Activated naive CD8-positive, alpha-beta T cell treated with anti-CD3 and anti-CD28 coated beads, Interleukin-2, amount 50 U/mL, for 16 hours (primary cell): ENCODE results near the gene FAAH2.
"Not testable (repeated sequence)": the region's sequence is repeated elsewhere in the genome, so short reads cannot be mapped to it uniquely, and the experiment has no call there.

ENCODE experiments used
- DNase-seq: peaks from one replicate; pipeline ENCODE4 v3.0.0-alpha.2; 2020; ENCODE audit warnings: low read depth, low spot score

Gene FAAH2, protein sequence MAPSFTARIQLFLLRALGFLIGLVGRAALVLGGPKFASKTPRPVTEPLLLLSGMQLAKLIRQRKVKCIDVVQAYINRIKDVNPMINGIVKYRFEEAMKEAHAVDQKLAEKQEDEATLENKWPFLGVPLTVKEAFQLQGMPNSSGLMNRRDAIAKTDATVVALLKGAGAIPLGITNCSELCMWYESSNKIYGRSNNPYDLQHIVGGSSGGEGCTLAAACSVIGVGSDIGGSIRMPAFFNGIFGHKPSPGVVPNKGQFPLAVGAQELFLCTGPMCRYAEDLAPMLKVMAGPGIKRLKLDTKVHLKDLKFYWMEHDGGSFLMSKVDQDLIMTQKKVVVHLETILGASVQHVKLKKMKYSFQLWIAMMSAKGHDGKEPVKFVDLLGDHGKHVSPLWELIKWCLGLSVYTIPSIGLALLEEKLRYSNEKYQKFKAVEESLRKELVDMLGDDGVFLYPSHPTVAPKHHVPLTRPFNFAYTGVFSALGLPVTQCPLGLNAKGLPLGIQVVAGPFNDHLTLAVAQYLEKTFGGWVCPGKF

DNA sequence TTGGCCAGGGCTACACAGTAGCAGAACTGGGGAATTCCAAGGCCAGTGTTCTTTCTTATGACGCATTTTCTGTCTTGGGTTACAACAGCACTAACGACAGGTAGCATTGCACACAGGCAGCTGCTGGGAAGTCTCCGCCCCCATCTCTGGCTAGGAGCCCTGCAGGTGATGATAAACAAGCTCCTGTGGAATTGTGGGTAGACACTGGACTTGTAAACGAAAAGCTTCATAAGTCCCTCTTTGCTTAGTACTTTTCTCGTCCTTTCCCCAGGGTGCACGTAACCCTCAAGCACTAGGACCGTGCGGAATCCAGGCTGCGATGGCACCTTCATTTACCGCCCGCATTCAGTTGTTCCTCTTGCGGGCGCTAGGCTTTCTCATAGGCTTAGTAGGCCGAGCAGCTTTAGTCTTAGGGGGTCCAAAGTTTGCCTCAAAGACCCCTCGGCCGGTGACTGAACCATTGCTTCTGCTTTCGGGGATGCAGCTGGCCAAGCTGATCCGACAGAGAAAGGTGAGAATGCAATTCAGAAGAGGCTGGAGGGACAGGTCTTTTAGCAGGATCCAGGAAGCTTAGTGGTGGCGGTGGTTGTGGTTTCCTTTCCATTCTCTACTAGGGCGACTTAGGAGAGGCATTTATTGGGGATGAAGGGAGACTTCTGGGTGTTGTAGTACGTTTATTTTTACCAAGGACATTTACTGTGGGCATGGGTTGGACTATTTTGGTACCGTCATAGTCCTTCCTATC, at the start of gene FAAH2:
Gene FAAH2, plus strand, starts transcription at position 200 of the 745 bp plus-strand sequence. Its CDS starts 120 bp downstream, at position 320.
- no peak for DNase-seq

DNA sequence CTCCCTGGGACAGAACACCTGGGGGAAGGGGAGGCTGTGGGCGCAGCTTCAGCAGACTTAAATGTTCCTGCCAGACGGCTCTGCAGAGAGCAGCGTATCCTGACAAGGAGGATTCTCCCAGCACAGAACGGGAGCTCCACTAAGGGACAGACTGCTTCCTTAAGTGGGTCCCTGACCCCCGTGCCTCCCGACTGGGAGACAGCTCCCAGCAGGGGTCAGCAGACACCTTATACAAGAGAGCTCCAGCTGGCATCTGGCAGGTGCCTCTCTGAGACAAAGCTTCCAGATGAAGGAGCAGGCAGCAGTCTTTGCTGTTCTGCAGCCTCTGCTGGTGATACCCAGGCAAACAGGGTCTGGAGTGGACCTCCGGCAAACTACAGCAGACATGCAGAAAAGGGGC, 44.5 kb upstream of the FAAH2 start:
- DNase-seq = no peak

DNA sequence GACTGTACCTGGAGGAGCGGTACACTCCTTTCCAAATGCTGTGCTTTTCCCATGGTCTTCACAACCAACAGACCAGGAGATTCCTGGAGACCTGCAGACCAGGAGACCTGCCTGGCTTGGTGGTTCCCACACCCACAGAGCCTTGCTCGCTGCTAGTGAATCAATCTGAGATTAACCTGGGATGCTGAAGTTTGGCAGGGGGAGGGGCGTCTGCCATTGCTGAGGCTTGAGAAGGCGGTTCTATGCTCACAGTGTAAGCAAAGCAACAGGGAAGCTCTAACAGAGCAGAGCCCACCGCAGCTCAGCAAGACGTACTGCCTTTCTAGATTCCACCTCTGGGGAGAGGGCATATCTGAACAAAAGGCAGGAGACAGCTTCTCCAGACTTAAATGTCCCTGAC, 34.5 kb upstream of the FAAH2 start:
- no peak for DNase-seq

DNA sequence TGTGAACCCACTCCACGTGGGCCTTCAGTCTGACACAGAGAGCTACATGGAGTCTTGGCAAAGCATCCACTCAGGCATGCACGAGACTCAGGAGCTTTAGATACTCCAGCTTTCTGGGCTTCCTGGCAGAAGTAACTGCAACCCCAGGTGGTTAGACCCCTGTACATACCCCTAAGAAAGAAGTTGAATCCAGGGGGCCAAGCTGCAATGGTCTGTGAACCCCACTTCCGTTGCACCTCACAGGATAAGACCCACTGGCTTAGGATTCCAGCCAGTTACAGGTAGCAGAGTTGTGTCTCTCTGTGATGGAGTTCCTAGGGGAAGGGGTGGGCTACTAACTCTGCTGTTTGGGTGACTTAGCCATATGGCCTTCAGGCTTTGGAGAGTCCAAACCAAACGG, 21.4 kb upstream of the FAAH2 start:
- DNase-seq = no peak

DNA sequence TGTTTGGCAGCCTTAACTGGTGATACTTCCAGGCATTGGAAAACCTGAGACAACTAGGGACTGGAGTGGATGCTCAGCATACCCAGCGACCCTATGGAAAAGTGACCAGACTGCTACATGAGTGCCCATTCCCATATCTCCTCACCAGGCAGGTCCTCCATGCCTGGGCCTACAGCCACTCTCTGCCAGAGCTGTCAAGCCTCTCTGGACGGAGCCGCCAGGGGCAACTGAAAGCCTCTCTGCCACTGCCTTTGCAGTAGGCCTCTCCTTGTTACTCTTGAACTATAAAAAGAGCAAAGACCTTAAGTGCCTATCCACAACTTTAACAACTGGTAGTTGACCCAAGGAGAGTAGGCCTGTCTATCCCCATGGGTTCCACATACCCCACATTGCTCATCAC, 20.2 kb upstream of the FAAH2 start:
- DNase-seq = no peak

DNA sequence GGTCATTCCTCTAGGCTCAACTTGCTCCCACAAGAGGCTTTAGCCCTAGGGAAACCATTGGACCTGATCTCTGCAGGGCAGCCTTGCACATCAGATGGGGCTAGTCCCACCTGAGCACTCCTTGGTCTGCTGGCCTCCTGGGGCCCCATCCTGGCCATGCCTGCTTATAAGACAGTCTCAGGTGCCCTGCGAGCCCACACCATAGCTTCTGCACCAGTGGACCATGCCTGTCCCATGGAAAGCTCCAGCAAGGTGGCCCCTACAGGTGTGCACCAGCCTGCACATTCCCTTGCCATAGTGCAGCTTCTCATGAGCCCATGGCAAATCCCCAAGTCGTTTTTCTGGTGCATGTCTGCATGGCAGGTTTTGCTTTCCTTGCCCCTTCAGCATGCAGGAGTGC, 19.6 kb upstream of the FAAH2 start:
- no peak for DNase-seq

DNA sequence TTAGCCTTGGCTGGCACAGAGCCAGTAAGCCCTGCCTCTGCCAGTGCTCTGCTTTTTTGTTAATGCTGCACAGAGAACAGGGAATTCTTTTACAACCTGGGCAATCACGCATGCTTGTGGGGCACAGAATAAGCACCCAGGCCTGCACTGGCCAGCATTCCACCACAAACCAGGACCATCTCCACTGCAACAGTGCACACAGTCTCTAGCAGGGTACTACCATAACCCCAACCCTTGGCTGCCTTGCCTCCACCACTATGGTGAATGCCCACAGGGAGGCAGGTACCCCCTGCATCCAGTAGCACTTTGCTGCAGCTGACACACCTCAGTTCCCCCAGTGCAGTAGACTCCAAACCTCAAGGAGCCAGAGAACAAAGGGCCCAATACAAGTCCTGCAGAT, 19.2 kb upstream of the FAAH2 start:
- DNase-seq = no peak

DNA sequence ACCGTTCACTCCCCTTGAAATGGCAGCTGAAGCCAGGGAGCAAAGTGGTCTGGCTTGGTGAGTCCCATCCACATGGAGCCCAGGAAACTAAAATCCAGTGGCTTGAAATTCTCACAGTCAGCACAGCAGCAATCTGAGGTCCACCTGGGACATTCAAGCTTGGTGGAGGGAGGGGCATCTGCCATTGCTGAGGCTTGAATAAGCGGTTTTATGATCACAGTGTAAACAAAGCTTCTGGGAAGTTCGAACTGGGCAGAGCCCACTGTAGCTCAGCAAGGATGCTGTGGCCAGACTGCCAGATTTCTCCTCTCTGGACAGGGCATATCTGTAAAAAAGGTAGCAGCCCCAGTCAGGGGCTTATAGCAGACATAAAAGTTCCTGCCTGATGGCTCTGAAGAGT, 15.5 kb upstream of the FAAH2 start:
- no peak for DNase-seq

DNA sequence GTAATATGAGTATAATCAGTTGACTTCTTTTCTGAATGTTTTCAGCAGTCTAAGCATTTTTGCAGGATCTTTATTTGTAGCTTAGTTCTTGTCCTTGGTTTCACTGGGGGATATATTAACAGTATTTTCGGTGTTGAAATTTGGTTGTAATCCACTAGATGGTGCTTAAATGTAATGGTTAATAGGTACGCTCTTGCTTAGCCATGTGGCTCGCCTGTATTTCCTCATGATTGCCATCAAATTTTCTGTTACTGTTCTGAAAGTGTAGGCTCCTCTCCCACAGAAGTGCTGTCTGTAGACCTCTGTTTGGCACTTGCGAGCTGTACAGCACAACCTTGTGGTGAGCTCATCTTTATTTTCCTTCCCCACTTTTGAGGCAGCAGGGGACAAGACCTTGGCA, 3.9 kb upstream of the FAAH2 start:
- DNase-seq = no peak

DNA sequence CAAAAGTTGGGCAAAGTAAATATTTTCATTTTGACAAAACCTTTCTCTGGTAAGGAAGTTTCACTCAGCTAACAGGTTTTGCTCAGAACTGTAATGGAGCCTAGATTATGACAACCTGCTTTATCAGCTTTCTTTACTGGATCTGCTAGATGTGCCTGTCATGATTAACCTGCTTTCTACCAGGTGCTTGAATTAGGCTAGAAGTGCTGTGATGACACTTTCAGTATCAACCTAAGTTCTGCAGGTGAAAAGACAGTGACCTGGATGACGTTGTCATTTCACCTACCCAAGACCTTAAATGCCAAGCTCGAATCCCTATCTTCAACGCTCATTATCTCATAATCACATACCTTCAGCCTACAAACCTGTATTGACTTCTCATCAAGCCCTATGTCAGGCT, 1.5 kb upstream of the FAAH2 start:
- DNase-seq = no peak

DNA sequence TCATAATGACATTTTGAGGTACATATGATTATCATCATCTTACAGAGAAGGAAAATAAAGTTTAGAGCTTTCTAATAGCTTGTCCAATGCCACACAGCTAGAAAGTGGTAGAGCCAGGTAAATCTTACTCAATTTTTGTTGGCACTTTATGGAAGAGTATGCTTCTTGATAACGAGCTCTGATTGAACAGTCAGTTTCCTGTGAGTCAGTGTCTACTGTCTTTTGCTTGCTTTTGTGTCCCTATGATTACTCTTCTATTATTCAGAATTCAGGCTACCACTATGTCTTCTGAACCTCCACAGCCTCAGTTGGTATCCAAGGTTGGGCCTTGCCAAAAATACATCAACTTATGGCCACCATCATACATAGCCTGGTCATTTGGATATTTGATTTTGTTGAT, 2.6 kb downstream of the FAAH2 start:
- no peak for DNase-seq

DNA sequence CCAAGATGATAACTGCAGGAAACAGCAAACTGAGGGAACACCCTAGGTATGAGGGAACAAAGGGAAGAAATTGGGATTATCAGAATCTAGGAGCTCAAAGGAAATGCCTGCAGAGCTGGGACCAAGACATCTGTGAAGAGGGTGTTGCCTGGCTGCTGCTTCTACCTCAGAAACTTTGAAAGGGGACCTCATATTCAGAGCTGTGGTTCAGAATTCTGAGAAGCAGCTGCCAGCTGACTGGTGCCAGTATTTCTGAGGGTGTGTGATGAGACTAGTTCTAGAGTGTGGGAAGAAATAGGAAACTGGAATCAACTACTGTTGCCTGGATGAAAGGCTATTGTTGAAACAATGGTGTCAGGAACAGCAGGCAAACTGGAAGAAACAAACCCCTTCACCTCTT, 8.5 kb downstream of the FAAH2 start:
- DNase-seq = no peak

DNA sequence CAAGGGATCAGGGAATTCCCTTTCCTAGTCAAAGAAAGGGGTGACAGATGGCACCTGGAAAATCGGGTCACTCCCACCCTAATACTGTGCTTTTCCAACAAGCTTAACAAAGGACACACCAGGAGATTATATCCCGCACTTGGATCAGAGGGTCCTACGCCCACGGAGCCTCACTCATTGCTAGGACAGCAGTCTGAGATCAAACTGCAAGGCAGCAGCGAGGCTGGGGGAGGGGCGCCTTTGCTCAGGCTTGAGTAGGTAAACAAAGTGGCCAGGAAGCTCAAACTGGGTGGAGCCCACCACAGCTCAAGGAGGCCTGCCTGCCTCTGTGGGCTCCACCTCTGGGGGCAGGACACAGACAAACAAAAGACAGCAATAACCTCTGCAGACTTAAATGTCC, 9.2 kb downstream of the FAAH2 start:
- DNase-seq = not testable (repeated sequence)

DNA sequence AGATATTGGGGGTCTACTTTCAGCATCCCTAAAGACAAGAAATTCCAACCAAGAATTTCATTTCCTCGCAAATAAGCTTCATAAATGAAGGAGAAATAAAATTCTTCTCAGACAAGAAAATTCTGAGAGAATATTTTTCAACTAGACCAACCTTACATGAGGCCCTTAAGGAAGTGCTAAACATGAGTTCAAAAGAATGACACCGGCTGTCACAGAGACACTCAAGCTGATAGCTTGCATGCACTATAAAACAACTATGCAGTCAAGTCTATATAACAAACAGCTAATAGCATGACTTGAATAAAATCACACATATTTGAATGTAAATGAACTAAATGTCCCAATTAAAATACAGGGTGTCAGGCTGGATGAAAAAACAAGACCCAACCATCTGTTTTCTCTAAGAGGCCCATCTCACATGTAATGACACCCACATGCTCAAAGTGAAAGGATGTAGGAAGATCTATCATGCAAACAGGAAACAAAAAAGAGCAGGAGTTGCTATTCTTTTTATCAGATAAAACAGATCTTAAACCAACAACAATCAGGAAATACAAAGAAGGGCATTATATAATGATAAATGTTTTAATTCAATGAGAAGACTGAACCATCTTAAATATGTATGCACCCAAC, 27.2 kb downstream of the FAAH2 start:
- DNase-seq = no peak

DNA sequence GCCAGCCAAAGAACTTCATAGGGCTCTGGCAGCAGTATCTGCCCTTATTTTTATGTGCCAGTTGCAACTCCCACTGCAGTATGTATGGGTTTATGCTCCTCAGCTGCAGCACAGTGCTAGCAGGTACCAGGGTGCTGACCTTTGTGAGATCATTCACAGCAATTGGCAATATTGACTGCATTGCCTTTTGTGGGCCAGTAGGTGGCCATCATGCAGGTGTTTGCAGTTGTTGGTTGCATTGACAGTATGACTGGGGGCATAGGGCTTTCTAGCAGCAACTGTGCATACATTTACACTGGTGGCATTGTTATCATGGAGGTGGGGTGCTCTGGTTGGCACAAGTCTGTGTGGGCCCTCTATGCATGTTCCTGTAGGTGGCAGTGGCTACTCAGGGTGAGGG, 42.5 kb downstream of the FAAH2 start:
- no peak for DNase-seq

DNA sequence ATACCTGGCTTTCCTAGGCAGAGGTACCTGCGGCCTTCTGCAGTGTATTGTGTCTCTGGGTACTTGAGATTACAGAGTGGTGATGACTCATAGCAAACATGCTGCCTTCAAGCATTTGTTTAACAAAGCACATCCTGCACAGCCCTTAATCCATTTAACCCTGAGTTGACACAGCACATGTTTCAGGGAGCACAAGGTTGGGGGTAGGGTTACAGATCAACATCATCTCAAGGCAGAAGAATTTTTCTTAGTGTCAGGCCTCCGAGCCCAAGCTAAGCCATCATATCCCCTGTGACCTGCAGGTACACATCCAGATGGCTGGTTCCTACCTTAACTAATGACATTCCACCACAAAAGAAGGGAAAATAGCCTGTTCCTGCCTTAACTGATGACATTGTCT, 49.3 kb downstream of the FAAH2 start:
- not testable (repeated sequence) for DNase-seq

DNA sequence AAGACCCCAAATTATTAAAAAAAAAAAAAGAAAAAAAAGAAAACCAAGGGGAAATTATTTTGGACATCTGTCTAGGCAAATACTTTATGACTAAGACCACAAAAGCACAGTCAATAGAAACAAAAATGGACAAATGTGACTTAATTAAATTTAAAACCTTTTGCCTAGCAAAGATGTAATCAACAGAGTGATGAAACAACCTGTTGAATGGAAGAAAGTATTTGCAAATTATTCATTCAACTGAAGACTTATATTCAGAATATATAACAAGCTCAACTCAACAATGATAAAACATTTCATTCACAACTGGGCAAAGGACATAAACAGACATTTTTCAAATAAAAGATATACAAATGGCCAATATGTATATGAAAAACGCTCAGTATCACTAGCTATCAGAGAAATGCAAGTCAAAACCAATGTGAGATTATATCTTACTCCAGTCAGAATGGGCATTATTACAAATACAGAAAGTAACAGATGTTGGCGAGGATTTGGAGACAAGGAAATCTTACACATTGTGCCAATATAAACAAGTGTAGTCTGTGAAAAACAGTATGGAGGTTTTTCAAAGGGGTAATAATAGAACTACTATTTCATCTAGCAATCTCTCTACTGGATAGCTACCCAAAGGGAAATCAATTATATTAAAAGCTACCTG, 67.1 kb downstream of the FAAH2 start:
- no peak for DNase-seq

DNA sequence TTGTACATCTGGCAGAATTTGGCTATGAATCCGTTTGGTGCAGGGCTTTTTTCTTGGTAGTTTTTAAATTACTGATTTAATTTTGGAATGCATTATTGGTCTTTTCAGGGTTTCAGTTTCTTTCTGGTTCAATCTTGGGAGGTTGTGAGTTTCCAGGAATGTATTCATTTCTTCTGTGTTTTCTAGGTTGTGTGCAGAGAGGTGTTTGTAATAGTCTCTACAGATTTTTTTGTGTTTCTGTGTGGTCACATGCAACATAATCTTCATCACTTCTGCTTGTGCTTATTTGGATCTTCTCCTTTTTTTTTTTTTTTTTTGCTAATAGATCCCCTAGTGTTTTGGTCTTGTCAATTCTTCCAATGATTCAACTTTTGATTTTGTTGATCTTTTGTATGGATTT, 77.6 kb downstream of the FAAH2 start:
- DNase-seq = no peak

DNA sequence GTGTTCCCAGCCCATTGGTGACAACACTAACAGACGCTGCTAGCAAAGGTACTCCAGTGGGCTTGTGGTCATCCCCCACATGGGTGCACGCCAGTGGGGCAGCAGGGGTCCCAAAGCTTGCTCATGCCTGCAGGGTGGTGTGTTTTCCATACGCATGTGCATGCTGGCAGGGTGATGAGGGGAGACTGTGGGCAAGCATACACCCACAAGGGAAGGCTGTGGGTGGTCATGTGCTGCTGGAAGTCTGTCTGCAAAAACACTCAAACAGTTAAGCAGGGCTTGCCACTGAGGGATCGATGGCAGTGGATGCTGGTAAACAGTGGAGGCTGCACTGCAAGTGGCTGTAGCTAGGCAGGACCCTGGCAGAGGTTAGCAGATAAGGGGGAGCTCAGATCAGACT, 79.9 kb downstream of the FAAH2 start:
- DNase-seq = no peak

DNA sequence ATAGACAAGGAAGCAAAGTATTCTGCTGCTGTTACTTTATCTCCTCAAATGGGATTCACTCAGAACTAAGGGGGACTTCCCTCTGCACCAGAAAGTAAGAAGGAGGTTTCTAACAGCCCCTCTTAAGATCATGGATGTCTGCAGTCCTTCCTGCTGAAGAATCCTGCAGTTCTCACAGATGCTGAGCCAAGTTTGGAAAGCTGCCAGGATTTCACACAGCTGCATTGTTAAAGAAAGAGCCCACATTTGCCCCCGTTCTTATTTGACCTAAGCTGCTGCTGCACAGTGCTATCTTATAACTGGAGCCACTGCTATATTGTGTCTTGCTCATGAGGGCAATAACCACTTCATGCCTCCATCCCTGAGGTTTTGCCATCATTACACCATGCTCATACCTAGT, 81.1 kb downstream of the FAAH2 start:
- no peak for DNase-seq

DNA sequence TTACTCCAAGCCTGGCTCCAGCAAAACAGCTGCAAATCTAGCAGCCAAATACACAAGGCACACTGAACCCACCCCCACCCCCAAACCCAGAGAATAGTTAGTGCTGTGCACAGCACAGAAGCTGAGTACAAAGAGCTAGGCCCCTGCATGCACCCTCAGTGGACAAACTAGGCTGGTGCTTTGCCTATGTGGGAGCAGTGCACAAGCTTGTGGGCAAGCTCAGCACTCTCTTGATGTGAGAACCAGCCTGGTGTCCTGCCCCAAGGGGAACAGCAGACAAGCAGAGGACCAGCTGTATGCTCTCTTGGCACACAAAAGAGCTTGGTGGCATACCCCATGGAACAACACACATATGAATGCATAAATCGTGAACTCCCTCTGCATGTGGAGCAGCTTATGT, 81.7 kb downstream of the FAAH2 start:
- no peak for DNase-seq

DNA sequence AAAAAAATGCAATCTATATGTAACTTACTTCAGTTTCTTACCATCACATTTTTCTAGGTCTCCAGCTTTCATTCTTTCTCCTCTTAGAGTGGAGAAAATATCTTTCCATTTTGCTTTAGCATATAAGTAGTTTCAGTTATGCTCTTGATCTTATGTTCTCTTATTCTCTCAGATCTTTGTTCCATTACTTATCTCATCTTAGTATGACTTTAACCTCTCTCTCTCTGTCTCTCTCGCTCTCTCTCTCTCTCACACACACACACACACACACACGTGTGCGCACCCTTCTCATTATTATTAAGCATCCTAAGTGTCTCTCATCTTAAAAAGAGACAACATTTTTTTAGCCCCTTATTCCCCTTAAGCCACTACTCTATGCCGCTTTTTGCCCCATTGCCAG, 92.8 kb downstream of the FAAH2 start:
- no peak for DNase-seq
